PFSK-1 (cell line): ENCODE results near the gene DPYSL3.

Experiments used
- FOXP2 ChIP-seq: optimal IDR thresholded peaks from 2 replicates; pipeline ENCODE3; 2011; ENCODE audit warnings: borderline replicate concordance, control low read depth, inconsistent platforms; ENCODE audit not compliant: insufficient read depth; ENCODE audit errors: extremely low read length, extremely low read depth
- POLR2AphosphoS5 ChIP-seq: IDR thresholded peaks from 2 replicates; pipeline ENCODE4 v1.6.1; 2012; ENCODE audit warnings: low read depth, mild to moderate bottlenecking, control low read depth, low read length, moderate library complexity
- REST ChIP-seq, 2 experiments: IDR thresholded peaks; 2 replicates each; pipeline versions ENCODE4 v1.6.1 to v1.8.0; 2011 to 2012; ENCODE audit warnings: low read depth in 2 of 2, low read length in 2 of 2, control low read depth in 1 of 2, inconsistent platforms in 1 of 2, mild to moderate bottlenecking in 1 of 2, moderate library complexity in 1 of 2; ENCODE audit not compliant: insufficient read depth in 1 of 2
- SIN3A ChIP-seq: IDR thresholded peaks from 2 replicates; pipeline ENCODE4 v1.6.1; 2012; ENCODE audit warnings: mild to moderate bottlenecking, low read length, moderate library complexity, borderline replicate concordance; ENCODE audit not compliant: insufficient read depth
- TAF1 ChIP-seq: IDR thresholded peaks from 2 replicates; pipeline ENCODE4 v1.6.1; 2012; ENCODE audit warnings: low read length, control low read depth, borderline replicate concordance; ENCODE audit not compliant: insufficient read depth

DPYSL3 gene

GRCh38 chr5:147426640-147427327 lies 83.1 kb downstream of the DPYSL3 start:
- TF ChIP-seq TAF1 = no peak
- no peak for TF ChIP-seq FOXP2
- TF ChIP-seq REST (IDR thresholded peaks at IDR 0.05; ENCODE audit: insufficient read depth in 1 of 2, low read depth in 2 of 2, low read length in 2 of 2) = no peak
- TF ChIP-seq POLR2AphosphoS5 = no peak
- no peak for TF ChIP-seq SIN3A

GRCh38 chr5:147418613-147419012 lies 91.3 kb downstream of the DPYSL3 start:
- TF ChIP-seq FOXP2 = no peak
- TF ChIP-seq REST (IDR thresholded peaks at IDR 0.05; ENCODE audit: insufficient read depth in 1 of 2, low read depth in 2 of 2, low read length in 2 of 2) = no peak
- TF ChIP-seq POLR2AphosphoS5 = no peak
- TF ChIP-seq TAF1 = no peak
- no peak for TF ChIP-seq SIN3A

- TF ChIP-seq REST (IDR thresholded peaks at IDR 0.05; ENCODE audit: insufficient read depth in 1 of 2, low read depth in 2 of 2, low read length in 2 of 2) (no peak), FOXP2 (no peak), TAF1 (no peak), SIN3A (no peak), POLR2AphosphoS5 (no peak)
Observed at GRCh38 chr5:147417135-147417813, 92.6 kb downstream of the DPYSL3 start.

- TF ChIP-seq TAF1 (no peak), REST (IDR thresholded peaks at IDR 0.05; ENCODE audit: insufficient read depth in 1 of 2, low read depth in 2 of 2, low read length in 2 of 2) (no peak), SIN3A (no peak), POLR2AphosphoS5 (no peak), FOXP2 (no peak)
Observed at GRCh38 chr5:147415651-147416050, 94.2 kb downstream of the DPYSL3 start.
